Activated naive CD4-positive, alpha-beta T cell (primary cell): ENCODE results near the gene HOXD10.

Source experiments
- DNase-seq, 4 experiments: peaks; one replicate each; lab custom pipeline; 2025; lab: John Stamatoyannopoulos, UW

Gene HOXD10

DNA sequence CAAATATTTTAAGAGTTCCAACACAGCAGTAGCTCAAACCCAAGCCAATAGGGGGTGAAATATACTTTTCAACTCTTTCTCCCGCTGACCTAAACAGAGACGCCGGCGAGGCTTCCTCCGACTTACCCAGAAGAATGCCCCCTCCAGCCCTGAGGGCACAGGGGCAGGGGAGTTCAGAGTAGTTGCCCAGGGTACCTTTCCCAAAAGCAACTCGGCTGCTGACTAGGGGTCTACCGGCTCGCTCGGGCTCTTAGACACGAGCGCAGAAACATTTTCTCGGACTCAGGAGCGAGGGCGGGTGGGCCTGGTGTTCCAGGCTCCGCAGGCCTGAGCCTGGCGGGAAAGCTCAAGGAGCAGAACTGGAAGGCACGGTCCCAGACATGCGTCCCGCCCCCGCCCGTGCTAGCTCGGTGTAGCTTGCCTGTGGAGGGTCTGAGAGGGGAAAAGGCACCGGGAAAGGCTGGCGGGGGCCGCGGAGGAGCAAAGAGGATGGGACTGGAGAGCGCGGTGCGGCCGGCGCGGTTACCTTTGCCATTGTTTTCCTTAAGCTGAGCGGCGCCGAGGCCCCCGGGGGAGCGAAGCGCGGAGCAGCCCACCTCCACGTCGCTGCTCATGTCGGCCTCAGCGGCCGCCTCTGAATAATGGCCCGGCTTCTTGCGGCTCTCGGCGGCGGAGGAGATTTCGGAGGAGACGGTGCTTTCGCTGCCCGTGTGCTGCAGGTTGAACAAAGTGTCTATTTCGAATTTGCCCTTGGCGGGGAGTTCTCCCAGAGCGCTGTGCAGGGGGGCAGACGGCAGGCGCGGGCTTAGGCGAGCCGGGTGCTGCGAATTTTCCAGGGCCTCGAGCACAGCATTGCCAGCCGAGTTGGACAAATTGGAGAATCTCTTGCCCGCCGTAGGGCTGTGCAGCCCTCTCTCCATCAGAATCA is 33.5 kb upstream of the HOXD10 start:
- no peak for DNase-seq

DNA sequence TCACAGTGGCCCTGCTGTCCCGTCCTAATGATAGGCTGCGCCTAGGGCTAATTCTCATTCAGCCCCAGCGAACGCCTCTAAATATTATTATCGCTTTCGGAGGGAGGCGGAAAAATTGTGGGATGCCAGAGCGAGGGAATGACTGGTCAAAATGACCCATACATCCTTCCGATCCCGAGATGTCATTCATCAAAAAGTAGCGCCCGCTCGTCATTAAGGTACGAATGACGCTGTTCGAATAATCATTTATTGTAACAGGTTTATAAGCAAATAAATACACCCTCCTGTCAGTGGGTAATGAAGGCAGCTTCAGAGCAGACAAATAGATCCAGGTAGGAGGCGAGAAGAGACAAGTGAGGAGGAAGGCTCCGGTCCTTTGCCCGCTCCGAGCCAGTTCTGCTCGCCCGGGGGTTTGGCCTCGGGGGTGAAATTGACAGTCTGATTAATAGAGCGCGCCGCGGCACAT is 32.7 kb upstream of the HOXD10 start, which contains the start of gene EVX2:
Gene EVX2, minus strand, starts transcription at position 167 of the 466 bp plus-strand sequence. CDS start 186 bp downstream, outside the sequence.
- DNase-seq, result no peak

DNA sequence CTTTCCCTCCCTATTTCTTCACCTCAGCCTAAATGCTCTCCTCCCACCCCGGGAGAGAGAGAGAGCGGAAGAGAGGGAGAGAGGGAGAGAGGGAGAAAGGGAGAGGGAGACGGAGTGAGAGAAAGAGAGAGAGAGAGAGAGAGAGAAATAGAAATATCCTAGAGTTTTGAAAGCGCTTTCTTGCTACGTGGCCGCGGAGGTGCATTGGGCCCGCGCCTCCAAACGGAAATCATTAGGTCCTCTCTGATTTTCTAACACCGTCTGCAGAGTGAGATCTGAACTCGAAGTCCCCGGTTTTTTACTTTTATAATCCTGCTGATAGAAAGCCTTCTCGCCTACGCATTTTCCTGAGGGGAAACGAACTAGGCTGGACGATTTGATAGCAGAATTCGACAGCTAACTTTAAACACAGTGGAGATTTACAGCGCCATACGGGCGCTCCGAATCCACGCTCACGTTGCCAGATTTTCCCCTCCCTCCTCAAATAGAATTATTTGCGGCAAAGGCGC is 31.9 kb upstream of the HOXD10 start:
- no peak for DNase-seq

DNA sequence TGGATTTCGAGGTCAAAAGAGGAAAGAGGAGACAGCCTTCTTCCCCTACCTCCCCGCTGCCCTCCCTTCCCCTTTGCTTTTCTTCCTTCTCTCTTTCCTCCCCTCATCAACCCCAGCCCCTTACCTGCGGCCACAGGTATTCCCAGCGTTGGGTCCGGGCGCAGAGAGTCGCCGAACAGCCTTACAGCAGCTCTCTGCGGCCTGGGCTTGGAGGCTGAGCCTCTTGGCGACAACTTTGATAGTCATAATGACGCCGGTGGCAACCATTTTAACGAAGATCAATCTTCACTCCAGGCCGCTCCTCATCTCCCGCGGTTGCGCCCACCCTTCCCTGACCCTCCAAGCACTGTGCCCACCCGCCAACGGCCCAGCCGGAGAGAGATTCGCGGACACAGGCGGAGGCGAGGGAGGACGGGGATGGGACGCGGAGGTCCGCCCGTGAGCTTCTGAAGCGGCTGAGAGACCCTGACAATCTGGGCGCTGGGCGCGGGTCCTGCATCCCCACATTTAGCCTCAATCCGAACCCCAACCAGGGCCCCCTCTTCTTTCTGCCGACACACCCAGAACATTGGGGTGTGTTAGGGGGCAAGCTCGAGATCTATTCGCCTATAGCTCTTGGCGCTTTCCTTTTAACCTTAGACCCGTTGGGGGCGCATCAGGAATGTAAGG is 31.3 kb upstream of the HOXD10 start:
- no peak for DNase-seq

DNA sequence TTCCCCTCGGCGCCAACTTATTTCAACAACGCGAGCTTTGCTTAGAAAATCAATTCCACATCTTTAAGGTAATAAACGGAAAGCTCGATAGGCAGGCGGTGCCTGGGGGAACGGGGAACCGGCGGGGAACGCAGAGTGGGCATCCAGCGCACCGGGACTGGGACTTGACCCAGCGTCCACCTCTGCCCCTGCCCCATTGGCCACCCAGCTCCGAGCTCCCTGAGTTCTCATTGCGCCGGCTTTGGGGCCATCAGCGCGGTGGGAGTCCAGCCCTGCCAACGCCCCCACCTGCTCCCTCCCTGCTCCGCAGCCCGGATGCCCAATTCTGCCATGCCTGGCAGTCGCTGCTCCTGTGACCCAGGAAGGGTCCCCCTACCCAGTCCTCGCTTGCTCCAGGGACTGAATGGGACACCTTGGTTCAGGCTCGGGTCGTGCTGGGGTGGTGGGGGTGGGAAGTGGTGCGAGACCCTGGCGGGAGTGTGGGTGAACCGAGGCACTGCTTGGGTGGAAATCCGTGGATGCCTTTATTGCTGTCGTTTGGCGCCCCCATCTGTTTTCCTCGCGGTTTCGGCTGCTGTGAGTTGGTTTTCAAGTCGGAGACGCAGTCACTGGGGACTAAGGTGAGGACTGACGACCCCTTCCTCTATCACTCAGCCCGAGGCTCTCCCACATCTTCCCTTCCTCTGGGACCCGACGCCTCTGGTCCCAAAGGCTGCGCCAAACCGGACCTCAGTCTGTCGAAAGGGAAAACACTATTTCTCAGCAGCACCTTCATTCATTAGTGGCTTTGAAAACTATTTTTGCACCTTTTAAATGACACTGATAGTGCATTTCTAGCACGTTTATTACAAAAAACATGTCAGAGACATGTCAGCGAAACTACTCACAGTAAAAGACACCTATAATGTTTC is 30.5 kb upstream of the HOXD10 start:
- no peak for DNase-seq

DNA sequence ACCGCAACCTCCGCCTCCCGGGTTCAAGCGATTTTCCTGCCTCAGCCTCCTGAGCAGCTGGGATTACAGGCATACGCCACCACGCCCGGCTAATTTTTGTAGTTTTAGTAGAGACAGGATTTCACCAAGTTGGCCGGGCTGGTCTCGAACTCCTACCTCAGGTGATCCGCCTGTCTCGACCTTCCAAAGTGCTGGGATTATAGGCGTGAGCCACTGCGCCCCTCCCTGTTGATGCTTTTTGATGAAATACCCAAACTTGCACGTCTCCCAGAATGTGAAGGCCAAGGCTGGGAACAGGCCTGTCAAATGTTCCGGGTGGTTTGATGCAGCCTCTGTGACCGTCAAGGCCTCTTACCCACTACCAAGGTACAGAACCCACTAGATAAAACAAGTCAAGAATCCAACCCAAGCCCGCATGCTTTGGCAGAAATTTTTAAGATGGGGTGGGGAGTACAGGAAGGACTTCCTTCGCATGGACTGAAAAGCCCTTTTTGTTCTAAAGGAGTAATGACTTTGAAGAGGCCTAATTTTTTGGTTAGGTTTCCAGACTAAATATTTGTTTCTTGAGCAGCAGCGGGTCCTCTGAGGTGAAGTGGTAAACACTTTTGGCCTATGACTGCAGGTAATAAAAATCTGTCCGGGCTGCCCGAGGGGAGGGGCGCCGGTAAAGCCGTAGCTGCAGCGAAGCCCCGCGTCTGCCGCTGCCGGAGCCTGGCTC is 29.1 kb upstream of the HOXD10 start:
- no peak for DNase-seq

DNA sequence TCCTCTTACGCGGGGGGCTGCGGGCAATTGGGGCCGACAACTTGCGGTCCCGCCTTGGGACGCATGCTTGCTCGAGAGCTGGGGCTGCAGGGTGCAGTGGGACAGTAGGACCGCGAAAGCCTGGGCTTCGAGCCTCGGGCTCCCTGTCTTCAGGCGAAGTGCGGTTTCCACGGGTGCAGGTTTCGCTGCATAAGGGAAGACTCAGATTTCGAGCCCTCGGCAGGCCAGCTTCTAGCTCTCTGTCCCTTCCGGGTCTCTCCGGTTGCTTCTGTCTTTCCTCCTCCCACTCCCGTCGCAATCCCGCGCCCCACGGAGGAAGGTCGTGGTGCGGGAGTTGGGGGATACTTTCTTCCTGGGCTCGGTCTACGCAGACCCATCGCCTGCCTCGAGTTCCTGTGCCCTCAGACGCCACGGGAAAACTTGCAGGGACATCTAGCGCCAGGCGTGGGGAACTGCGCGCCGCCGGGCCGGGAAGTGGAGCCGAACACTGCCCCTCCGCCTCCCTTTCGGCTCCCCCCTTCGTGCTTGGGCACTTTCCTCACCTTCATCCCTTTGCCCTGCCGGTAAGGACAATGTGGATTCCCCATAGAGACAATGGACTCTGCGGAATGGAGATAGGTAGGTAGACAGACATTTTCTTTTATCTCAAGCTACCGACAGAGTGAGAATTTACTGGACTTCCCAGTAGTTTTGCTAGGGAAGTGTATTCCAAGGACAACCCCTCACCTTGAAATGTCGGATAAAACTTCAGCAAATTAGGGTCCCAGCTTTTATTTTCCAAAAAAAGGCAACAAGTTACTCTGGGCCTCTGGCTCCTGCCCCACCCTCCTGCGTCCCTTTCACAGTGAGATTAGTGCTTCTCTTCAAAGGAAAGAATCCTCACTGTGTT is 28.3 kb upstream of the HOXD10 start:
- DNase-seq, result no peak

DNA sequence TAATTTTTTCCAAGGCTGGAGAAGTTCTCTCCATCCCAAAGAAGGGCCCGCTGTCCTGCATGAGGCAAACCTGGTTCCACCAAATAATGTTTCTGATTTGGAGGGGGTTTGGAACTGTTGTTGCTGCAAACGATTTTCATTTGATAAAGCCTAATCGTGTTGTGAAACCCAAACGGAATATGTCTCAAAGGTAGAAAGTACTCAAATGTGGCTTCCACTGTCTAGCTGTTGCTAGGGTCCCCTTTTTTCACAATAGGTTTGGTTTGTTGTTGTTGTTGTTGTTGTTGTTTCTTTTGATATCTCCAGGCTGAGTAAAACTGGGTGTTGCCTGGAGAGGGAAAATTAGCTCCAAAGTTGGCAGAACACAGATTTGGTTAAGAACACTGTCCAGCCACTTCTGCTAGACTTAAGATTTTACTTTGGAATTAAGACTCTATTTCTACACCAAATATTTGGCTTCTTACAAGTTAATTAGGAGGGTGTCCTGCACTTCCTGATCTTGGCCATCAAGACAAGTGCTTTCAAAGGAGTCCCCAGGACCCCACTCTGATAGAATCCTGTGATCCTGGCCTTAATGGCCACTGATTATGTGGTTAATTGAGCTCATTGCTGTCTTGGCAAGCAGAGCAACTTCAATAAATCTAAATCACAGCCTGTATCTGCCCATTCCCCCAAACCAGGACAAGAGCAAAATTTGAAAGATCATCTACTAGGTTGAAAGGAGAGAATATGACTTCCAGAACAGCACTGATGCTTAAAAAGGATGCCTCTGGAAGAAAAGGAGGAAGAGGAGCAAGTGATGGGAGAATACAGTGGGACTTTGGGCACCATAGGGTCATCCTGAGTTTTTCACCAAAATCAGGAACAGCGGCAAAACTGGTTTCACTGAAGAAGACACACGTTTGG is 27.4 kb upstream of the HOXD10 start:
- no peak for DNase-seq

DNA sequence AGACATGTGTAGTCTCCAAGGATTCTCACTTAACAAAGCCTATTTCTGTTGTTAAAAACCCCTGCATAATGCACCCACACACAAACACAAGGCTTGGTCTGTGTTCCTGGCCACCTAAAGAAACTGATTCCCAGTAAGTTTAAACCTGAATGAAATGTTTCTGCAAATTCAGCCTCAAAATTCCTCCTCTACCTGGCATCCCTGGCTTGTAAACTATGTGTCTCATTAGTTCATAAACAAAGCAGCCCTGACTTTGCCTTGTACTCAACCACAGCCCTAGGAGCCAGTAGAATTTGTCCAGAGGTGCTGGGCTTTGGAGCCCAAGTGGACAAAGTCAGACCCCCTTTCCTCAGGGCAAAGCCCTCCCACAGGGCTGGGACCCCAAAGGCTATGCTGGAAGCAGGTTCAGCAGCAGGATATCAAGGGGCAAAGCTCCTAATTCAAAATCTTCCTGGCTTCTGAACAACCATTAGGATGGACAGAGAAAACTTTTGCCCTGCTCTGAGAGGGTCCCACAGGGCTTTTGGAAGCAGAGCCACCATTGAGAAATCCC is 26.7 kb upstream of the HOXD10 start:
- no peak for DNase-seq

DNA sequence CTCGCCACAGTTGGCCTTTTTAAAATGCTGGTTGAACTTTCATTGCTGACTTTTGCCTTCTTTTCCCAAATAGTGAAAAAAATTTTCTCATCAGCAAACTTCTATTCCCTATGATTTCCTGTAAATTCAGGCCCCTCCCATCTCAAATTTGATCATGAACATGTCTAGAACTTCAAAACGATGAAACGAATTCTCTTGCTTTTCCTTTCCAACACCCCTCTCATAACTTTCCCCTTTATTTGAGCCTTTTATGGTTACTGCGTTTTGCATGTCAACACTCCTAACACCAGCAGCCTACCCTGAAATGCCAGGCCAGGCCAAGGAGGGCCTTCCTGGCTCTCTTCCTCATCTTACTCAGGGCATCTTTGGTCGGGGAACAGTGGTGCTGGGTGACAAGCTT is 25.7 kb upstream of the HOXD10 start:
- no peak for DNase-seq

DNA sequence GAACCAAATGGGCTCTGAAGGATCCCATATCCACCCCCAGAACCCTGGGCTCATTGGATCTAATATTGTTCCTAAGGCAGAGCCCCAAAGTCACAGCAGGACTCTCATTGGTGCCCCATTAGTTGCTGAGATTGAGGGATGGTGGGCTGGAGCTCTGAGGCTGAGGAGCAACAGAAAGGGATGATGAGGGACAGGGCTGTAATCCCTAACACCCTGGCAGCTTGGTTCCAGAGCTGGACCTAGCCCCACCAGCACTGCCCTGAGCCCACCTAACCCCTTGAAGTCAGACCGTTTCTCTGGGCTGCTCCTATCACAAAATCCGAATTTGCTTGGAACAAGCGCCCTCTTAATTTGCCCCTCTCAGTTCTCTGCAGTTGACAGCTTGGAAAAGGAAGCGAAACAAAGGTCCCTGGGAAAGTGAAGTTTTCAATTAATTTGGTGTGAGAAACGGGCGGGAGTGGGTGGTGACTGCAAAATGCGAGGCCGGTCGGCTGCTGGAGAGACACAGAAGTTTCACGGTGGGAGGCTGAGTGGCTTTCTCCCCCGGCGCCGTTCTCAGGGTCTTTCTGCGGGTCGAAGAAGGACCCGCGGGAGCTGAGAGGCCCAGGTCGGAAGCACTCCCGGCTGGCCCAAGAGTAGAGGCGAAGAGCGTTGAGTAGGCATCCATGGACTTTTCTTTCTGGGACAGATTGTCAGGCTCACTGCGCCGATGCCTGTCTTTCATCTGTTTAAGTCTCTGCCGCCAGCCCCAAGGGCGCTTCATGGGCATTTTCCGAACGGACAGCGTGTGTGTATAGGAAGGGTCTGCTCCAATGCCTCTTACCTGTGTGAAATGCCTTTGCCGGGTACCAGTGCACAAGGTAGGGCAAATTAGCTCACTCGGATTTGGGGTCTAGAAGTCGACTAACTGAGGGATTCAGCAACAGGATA is 25.0 kb upstream of the HOXD10 start:
- no peak for DNase-seq

DNA sequence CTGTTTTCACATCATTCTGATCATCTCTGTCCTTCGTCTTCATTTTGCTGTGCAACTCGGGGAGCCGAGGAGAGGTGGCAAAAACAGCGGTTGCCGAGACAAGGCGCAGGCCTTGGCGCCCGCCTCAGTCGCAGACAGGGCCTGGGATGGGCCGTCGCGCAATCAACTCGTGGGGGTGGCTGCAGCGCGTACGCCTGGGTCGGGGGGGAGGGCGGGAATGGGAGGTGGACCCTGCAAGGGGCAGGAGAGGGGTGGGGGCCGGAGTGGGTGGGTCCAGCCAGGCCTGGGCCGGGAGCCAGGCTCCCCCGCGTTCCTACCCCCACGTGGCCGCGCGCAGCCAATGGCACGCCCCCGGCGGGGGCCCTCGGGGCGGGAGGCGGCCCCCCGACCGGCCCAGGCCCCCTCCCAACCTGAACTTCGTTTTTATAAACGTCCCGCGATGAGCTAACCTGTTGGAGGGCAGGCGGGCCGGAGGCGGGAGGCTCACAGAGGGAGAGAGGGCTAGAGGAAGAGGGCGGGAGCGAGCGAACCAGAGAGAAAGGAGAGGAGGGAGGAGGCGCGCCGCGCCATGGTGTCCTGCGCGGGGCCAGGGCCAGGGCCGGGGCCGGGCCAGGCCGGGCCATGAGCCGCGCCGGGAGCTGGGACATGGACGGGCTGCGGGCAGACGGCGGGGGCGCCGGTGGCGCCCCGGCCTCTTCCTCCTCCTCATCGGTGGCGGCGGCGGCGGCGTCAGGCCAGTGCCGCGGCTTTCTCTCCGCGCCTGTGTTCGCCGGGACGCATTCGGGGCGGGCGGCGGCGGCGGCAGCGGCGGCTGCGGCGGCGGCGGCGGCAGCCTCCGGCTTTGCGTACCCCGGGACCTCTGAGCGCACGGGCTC is 24.1 kb upstream of the HOXD10 start, which contains the start of gene HOXD13:
Gene HOXD13, plus strand, starts transcription at position 452 of the 875 bp plus-strand sequence. Its CDS starts 170 bp downstream, at position 622.
- DNase-seq, result no peak

DNA sequence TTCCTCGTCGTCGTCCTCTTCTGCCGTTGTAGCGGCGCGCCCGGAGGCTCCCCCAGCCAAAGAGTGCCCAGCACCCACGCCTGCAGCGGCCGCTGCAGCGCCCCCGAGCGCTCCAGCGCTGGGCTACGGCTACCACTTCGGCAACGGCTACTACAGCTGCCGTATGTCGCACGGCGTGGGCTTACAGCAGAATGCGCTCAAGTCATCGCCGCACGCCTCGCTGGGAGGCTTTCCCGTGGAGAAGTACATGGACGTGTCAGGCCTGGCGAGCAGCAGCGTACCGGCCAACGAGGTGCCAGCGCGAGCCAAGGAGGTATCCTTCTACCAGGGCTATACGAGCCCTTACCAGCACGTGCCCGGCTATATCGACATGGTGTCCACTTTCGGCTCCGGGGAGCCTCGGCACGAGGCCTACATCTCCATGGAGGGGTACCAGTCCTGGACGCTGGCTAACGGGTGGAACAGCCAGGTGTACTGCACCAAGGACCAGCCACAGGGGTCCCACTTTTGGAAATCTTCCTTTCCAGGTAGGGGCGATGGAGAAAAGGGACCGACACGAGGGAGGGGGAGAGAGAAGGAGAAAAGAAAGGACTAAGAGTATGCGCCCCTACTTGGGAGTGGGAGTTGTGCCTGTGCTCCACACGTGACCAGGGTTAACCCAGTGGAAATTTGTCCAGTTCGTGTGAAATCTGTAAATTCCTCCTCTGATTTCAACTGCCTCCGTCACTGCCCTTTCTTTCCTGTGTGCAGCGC is 23.3 kb upstream of the HOXD10 start:
- no peak for DNase-seq

DNA sequence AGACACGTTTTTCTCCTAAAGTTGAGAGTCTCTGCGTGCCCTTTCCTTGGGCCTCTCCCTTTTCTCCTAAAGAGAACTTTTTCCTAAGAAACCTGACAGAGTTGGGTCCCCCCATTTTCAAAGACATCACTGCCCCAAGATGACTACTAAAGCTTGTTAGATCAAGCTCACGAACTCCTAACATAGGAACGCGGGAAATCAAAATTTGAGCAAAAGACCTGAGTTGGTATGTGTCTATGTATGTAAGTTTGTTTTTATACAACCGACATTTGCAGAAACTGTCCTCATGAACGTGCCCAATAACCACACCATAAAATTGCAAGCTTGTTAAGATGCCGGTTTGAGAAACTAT is 22.7 kb upstream of the HOXD10 start:
- no peak for DNase-seq

DNA sequence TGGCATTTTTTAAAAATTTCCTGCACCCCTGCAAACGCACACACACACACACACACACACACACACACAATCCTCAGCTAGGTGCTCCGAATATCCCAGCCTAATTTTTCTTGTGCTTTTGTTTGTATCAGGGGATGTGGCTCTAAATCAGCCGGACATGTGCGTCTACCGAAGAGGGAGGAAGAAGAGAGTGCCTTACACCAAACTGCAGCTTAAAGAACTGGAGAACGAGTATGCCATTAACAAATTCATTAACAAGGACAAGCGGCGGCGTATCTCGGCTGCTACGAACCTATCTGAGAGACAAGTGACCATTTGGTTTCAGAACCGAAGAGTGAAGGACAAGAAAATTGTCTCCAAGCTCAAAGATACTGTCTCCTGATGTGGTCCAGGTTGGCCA is 22.2 kb upstream of the HOXD10 start:
- no peak for DNase-seq

DNA sequence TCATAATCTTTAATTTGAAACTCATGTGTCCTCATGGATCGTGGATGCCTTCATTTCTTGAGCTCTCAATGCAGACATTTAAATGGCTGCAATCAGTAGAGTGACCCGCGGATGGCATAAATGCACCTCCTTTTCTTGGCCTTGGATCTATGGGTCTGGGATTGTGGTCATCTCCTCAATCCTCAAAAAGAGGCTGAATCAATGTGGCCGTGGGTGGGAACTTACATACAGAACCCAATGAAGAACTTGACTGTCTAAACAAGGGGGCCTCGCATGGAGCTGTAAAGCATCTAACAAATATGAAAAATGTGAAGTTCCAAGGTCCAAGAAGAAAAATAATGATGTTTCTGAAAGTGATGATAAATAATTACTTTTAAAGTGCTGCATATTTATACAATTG is 21.2 kb upstream of the HOXD10 start:
- DNase-seq, result no peak
